Measurements from ENCODE around the gene PIGR.

Gene PIGR

GRCh38 chr1:206916000-206916709 is 30.1 kb downstream of the PIGR start:
- TF ChIP-seq POLR2A (IDR thresholded peaks at IDR 0.05; ENCODE audit: low read depth, low read length) (no peak), TAF1 (IDR thresholded peaks at IDR 0.05; ENCODE audit: borderline replicate concordance, low read depth, low read length) (no peak), POLR2AphosphoS5 (IDR thresholded peaks at IDR 0.05; ENCODE audit: low read depth, low read length) (no peak)
- DNase-seq (ENCODE audit: insufficient read length) (no peak), FAIRE-seq (no peak)

DNA sequence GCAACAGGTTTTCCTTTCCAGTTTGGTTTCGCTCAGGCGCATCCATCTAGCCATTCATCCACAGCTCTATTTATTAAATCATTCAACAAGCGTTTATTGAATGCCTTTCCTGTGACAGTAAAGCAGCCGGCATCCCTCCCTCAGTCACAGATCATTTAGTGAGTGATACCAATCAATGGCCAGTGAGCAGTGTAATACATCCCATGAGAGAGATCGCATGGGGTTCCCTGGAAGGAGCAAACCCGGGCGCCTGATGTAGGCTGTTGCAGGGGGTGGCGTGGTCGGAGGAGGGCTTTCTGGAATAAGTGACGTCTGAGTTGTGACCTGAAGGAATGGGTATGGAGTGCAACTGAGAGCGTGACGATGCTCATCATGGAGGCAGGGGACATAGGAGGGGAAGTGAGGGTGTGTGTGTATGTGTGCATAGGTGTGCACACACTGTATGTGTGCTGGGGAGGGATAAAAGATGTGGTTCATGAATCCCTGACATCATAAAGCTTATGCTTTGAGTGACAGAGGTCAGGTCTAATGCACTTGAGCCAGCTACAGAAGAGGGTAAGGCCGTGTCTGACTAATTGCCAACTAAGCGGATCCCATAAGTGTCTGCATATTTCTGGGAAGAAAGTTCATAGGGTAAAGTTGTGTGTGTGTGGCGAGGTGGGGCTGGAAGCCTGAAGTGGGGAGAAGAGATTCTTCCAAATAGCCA is 31.1 kb downstream of the PIGR start:
- TF ChIP-seq POLR2A (IDR thresholded peaks at IDR 0.05; ENCODE audit: low read depth, low read length): no peak
- no peak for TF ChIP-seq TAF1 (IDR thresholded peaks at IDR 0.05; ENCODE audit: borderline replicate concordance, low read depth, low read length)
- no peak for TF ChIP-seq POLR2AphosphoS5 (IDR thresholded peaks at IDR 0.05; ENCODE audit: low read depth, low read length)
- no peak for FAIRE-seq
- no peak for DNase-seq (ENCODE audit: insufficient read length)

- FAIRE-seq: no peak
These were observed 32.3 kb downstream of the PIGR start for GRCh38 chr1:206913766-206914537.

DNA sequence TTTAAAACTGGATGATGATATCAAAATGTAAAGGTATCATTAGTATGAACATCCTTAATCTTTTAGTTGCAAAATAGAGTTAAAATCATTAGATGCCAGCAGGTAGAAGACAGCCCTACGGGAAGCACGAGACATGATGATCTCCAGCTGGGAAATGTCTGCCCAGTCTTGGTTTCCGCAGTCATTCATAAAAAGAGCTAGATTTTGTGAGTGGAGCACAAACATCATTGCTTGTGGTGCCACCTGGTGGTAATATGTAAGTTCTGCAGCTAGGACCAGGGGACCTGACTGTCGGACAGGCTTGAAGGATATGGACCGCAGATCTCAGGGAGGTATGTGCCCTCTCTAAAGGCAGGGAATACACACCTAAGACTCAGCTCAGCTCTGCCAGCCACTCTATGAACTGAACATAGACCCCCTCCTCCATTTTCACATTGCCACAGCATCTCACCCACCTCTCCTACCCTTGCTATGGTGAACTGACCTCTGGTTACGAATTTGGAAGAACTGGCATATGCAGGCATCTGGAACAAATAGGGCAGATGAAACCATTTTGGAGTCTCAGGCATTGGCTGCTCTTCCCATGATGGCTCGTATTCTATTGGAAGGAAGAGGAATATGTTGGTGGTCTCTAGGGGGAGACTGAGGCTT is 33.7 kb downstream of the PIGR start:
- DNase-seq (ENCODE audit: insufficient read length) (peak; percentile 51), FAIRE-seq (peak; percentile 83)
- no peak for TF ChIP-seq POLR2AphosphoS5 (IDR thresholded peaks at IDR 0.05; ENCODE audit: low read depth, low read length)
- TF ChIP-seq TAF1 (IDR thresholded peaks at IDR 0.05; ENCODE audit: borderline replicate concordance, low read depth, low read length): no peak

More at GRCh38 chr1:206913766-206914537, 32.3 kb downstream of the PIGR start:
- no peak for DNase-seq (ENCODE audit: insufficient read length)
- TF ChIP-seq POLR2A (IDR thresholded peaks at IDR 0.05; ENCODE audit: low read depth, low read length): no peak
- TF ChIP-seq POLR2AphosphoS5 (IDR thresholded peaks at IDR 0.05; ENCODE audit: low read depth, low read length): no peak
- no peak for TF ChIP-seq TAF1 (IDR thresholded peaks at IDR 0.05; ENCODE audit: borderline replicate concordance, low read depth, low read length)

- TF ChIP-seq POLR2AphosphoS5 (IDR thresholded peaks at IDR 0.05; ENCODE audit: low read depth, low read length): no peak
- TF ChIP-seq TAF1 (IDR thresholded peaks at IDR 0.05; ENCODE audit: borderline replicate concordance, low read depth, low read length): no peak
- TF ChIP-seq POLR2A (IDR thresholded peaks at IDR 0.05; ENCODE audit: low read depth, low read length): no peak
- DNase-seq (ENCODE audit: insufficient read length) (no peak), FAIRE-seq (no peak)
These were observed 35.1 kb downstream of the PIGR start for GRCh38 chr1:206911064-206911663.

GRCh38 chr1:206909883-206910318 is 36.4 kb downstream of the PIGR start:
- no peak for DNase-seq (ENCODE audit: insufficient read length)
- no peak for FAIRE-seq
- TF ChIP-seq POLR2A (IDR thresholded peaks at IDR 0.05; ENCODE audit: low read depth, low read length) (no peak), TAF1 (IDR thresholded peaks at IDR 0.05; ENCODE audit: borderline replicate concordance, low read depth, low read length) (no peak), POLR2AphosphoS5 (IDR thresholded peaks at IDR 0.05; ENCODE audit: low read depth, low read length) (no peak)

DNA sequence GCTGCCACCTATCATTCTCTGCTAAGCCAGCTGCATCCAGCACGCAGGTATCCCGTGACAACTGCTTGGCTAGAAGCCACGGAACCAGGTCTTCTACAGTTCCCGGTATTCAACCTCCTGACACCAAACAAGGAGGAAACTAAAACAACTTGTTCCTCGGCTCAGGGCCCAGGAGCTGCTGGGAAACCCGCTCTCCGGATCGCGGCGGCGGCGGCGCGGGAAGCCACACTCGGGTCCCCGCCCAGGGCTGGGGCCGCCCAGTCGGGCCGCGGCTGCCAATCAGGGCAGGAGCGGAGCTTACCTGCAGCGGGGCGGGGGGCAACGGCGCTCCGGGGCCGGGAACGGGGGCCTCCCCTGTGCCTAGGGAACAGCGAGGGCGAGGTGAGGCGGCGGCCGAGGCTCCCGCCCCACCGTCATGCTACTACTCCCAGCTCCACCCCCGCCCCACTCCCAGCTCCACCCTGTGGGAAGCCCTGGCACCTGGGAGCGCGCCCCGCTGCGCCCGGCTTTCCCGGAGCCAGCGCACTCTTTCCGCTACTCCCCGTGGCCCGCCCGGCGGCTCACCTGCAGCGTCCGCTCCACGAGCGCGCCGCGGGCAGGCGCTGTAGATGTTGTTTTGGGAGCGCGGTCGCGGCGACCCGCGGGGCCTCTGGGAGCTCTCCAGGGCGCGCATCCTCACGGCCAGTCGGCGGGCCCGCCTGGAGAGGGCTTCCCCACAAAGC is 36.9 kb downstream of the PIGR start:
- DNase-seq (ENCODE audit: insufficient read length) (no peak), FAIRE-seq (no peak)
- TF ChIP-seq TAF1 (IDR thresholded peaks at IDR 0.05; ENCODE audit: borderline replicate concordance, low read depth, low read length) (no peak), POLR2A (IDR thresholded peaks at IDR 0.05; ENCODE audit: low read depth, low read length) (no peak), POLR2AphosphoS5 (IDR thresholded peaks at IDR 0.05; ENCODE audit: low read depth, low read length) (no peak)

DNA sequence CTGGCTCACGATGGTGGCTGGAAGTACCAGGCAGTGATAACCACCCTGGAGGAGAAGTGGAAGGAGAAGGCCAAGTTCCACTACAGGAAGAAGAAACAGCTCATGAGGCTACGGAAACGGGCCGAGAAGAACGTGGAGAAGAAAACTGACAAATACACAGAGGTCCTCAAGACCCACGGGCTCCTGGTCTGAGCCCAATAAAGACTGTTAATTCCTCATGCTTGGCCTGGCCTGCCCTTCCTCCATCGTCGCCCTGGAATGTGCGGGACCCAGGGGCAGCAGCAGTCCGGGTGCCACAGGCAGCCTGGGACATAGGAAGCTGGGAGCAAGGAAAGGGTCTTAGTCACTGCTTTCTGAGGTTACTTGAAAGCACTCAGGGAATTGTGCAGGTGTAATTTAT is 38.2 kb downstream of the PIGR start:
- FAIRE-seq (no peak), DNase-seq (ENCODE audit: insufficient read length) (no peak)
- no peak for TF ChIP-seq POLR2AphosphoS5 (IDR thresholded peaks at IDR 0.05; ENCODE audit: low read depth, low read length)
- no peak for TF ChIP-seq POLR2A (IDR thresholded peaks at IDR 0.05; ENCODE audit: low read depth, low read length)
- no peak for TF ChIP-seq TAF1 (IDR thresholded peaks at IDR 0.05; ENCODE audit: borderline replicate concordance, low read depth, low read length)

- FAIRE-seq (no peak), DNase-seq (ENCODE audit: insufficient read length) (no peak)
- TF ChIP-seq POLR2AphosphoS5 (IDR thresholded peaks at IDR 0.05; ENCODE audit: low read depth, low read length): no peak
- TF ChIP-seq TAF1 (IDR thresholded peaks at IDR 0.05; ENCODE audit: borderline replicate concordance, low read depth, low read length): no peak
- TF ChIP-seq POLR2A (IDR thresholded peaks at IDR 0.05; ENCODE audit: low read depth, low read length): no peak
These were observed 38.8 kb downstream of the PIGR start for GRCh38 chr1:206907304-206907991.
